Measurements from ENCODE around the gene MRPL43. TPM values are rescaled to one million over a fixed set of nuclear protein-coding genes. Genes with fewer than 3 reads are reported as not detected.

The MRPL43 gene
- total and polyA plus RNA-seq, 9 of the 15 experiments (the other 6 are each of a cell fraction or from before 2014, with no cell fraction given): 15.1 to 63.7 (median 37.2) TPM

DNA sequence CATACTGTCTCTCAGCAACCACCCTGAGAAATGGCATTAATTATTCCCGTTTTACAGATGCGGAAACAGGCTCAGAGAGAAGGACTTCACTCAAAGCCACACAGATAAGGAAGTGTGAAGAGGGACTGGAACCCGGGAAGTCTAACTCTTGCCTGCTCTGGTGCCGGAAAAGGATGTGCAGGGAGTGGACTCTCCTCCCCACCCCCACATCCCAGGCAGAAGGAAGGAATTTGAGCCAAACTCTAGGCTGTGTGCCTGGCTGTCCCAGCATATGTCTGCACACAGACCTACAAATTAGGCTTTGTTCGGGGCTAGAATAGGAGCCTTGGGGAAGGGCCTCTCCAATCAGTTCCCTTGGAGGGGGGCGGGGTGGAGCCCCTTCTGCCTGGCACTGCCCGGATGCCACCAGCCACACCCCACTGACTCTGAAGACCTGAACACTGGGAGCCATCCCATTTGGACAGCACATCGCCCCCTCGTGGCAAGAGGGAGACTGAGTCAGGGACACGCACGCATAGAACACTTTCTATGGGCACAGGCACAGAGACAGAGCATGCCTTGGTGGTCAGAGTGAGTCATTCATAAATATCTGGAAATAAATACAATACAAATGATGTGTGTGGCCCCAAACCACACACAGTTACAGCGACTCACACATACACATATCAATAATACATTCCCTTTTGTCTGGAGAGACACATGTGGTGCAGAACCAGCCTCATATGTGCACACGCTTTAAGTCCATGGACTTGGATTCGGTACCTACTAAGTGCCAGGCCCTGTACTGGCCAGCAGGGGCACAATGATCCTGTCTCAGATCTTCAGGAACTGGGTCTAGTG lies 25.4 kb upstream of the MRPL43 start:
- DNase-seq (ENCODE audit: extremely low read depth in 1 of 4, low spot score in 3 of 4) (peak; percentile 51 to 75 (median 58)), ATAC-seq (peak; percentile 78), FAIRE-seq (peak; percentile 90)
- H2AFZ ChIP-seq (ENCODE audit: low read depth, low read length): peak overlapping the region; percentile 53; the same call in 1 of the 2 replicates
- 9% methylated on average over 11 of the region's 14 CpGs for WGBS (ENCODE audit: insufficient coverage, low coverage, missing lambda C conversion rate)
- H3K9me1 ChIP-seq (ENCODE audit: control insufficient read depth, insufficient read depth, low read length): no peaks in the 10 kb centered on the region
- no peak overlapping the region for H3K9ac ChIP-seq (ENCODE audit: insufficient read depth in 1 of 2, low read depth in 2 of 2, low read length in 2 of 2)
- H3K4me3 ChIP-seq: no peak overlapping the region
- BruUV-seq (replicated peaks): no TSS peak
- H4K20me1 ChIP-seq (replicated peaks; ENCODE audit: control insufficient read depth, insufficient read depth, low read length): no peaks in the 10 kb centered on the region
- CTCF ChIA-PET (ENCODE audit: low intra/inter-chr PET ratio): interaction anchor here (5.8 kb wide), 1 partner anchor 16 kb away, joined by 150 read pairs; the partner anchor contains the start of gene LZTS2
- no peaks in the 10 kb centered on the region for H3K79me2 ChIP-seq (ENCODE audit: control insufficient read depth, insufficient read depth, low read length)
- H3K4me1 ChIP-seq (replicated peaks in 1 of 2; ENCODE audit: control insufficient read depth in 2 of 2, insufficient read depth in 2 of 2, low read length in 2 of 2): peaks cover 14 to 38% of the 10 kb centered on the region in 2 experiments; a peak in 4 of 5 replicates
- H3K9me3 ChIP-seq (replicated peaks; ENCODE audit: control insufficient read depth, insufficient read depth, low read depth, low read length): no peaks in the 10 kb centered on the region
- H3K27me3 ChIP-seq (ENCODE audit: control insufficient read depth in 2 of 2, insufficient read depth in 2 of 2, low read length in 2 of 2): no peaks in the 10 kb centered on the region
- no peak overlapping the region for H3K27ac ChIP-seq (ENCODE audit: extremely low read depth, low read depth, low read length)
- H3K36me3 ChIP-seq (ENCODE audit: control insufficient read depth, insufficient read depth, low read length): no peaks in the 10 kb centered on the region
- in situ Hi-C loops (cut with MboI) (loop anchor here (10.0 kb wide), 1 partner anchor 458 kb away; no protein-coding TSS in a partner anchor), intact Hi-C loops (cut with micrococcal nuclease) (loop anchor here (10.0 kb wide), 1 partner anchor 52 kb away; the partner anchor contains the start of gene KAZALD1)
- H3K4me2 ChIP-seq (ENCODE audit: insufficient read depth, low read length): no peak overlapping the region
- POLR2A ChIA-PET: no interaction called here
- TF ChIP-seq ELF2 (CRISPR knock-in tag; IDR thresholded peaks at IDR 0.05) (no peak), YBX1 (IDR thresholded peaks at IDR 0.05) (no peak), MYNN (IDR thresholded peaks at IDR 0.05) (peak; percentile 45; the same call in 1 of the 2 replicates), MYNN (CRISPR knock-in tag; IDR thresholded peaks at IDR 0.05) (no peak), ZKSCAN1 (IDR thresholded peaks at IDR 0.05; ENCODE audit: low read depth, low read length) (peak; percentile 82), POLR2AphosphoS2 (IDR thresholded peaks at IDR 0.05; ENCODE audit: low read length) (no peak), JUN (IDR thresholded peaks at IDR 0.05; ENCODE audit: borderline replicate concordance, low read depth, low read length) (no peak), JUN (CRISPR knock-in tag; IDR thresholded peaks at IDR 0.05; ENCODE audit: borderline replicate concordance) (no peak), JUND (IDR thresholded peaks at IDR 0.05; ENCODE audit: borderline replicate concordance, low read depth, low read length) (0 out of 2 replicates have a peak, but pooled peaks have one; percentile 10), JUND (tag; IDR thresholded peaks at IDR 0.05; ENCODE audit: borderline replicate concordance, low read depth, low read length) (no peak), RAD21 (CRISPR knock-in tag; conservative IDR thresholded peaks at IDR 0.05 in 1 of 2, IDR thresholded peaks at IDR 0.05 in 1 of 2) (peak; percentile 19 to 56; a peak in 2 of 4 replicates)
- TF ChIP-seq, protein P1, sequence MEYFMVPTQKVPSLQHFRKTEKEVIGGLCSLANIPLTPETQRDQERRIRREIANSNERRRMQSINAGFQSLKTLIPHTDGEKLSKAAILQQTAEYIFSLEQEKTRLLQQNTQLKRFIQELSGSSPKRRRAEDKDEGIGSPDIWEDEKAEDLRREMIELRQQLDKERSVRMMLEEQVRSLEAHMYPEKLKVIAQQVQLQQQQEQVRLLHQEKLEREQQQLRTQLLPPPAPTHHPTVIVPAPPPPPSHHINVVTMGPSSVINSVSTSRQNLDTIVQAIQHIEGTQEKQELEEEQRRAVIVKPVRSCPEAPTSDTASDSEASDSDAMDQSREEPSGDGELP (CRISPR knock-in tag; IDR thresholded peaks at IDR 0.05; ENCODE audit: borderline replicate concordance): no peak
- TF ChIP-seq, protein P2, sequence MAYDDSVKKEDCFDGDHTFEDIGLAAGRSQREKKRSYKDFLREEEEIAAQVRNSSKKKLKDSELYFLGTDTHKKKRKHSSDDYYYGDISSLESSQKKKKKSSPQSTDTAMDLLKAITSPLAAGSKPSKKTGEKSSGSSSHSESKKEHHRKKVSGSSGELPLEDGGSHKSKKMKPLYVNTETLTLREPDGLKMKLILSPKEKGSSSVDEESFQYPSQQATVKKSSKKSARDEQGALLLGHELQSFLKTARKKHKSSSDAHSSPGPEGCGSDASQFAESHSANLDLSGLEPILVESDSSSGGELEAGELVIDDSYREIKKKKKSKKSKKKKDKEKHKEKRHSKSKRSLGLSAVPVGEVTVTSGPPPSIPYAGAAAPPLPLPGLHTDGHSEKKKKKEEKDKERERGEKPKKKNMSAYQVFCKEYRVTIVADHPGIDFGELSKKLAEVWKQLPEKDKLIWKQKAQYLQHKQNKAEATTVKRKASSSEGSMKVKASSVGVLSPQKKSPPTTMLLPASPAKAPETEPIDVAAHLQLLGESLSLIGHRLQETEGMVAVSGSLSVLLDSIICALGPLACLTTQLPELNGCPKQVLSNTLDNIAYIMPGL (CRISPR knock-in tag; IDR thresholded peaks at IDR 0.05): no peak
